ENCODE measurements around the gene CDH23.

The CDH23 gene

GRCh38 chr10:71607082-71607443 is 210.3 kb downstream of the CDH23 start:
- H2AFZ ChIP-seq (ENCODE audit: low read length) = no peak overlapping the region
- no peaks in the 10 kb centered on the region for H3F3A ChIP-seq (ENCODE audit: low read depth)
- no peaks in the 10 kb centered on the region for H3K36me3 ChIP-seq (ENCODE audit: insufficient read depth, low read length)
- H3K9me3 ChIP-seq (ENCODE audit: insufficient read depth, low read depth, low read length) = no peaks in the 10 kb centered on the region
- no peaks in the 10 kb centered on the region for H3K27me3 ChIP-seq (ENCODE audit: insufficient read depth, low read length, poor library complexity, severe bottlenecking)
- H4K20me1 ChIP-seq (ENCODE audit: insufficient read depth, low read length, poor library complexity, severe bottlenecking) = no peaks in the 10 kb centered on the region
- no peak for TF ChIP-seq EZH2phosphoT487 (IDR thresholded peaks at IDR 0.05; ENCODE audit: borderline replicate concordance)
- TF ChIP-seq CTCF (conservative IDR thresholded peaks at IDR 0.05; ENCODE audit: low read length) = no peak
- H3K9ac ChIP-seq (ENCODE audit: low read depth, low read length, poor library complexity, severe bottlenecking) = no peak overlapping the region
- no peaks in the 10 kb centered on the region for H3K9me2 ChIP-seq (replicated peaks; ENCODE audit: low read depth, low read length)
- H3K79me2 ChIP-seq (ENCODE audit: insufficient read depth, low read length) = no peaks in the 10 kb centered on the region
- no peaks in the 10 kb centered on the region for H3K4me1 ChIP-seq (ENCODE audit: insufficient read depth, low read length, poor library complexity, severe bottlenecking)
- H3K4me3 ChIP-seq (ENCODE audit: low read length, poor library complexity, severe bottlenecking) = no peak overlapping the region
- no peak overlapping the region for H3K4me2 ChIP-seq (ENCODE audit: low read depth, low read length, poor library complexity, severe bottlenecking)

- H3K27me3 ChIP-seq (ENCODE audit: insufficient read depth, low read length, poor library complexity, severe bottlenecking) = no peaks in the 10 kb centered on the region
- H3K79me2 ChIP-seq (ENCODE audit: insufficient read depth, low read length) = no peaks in the 10 kb centered on the region
- H3K4me1 ChIP-seq (ENCODE audit: insufficient read depth, low read length, poor library complexity, severe bottlenecking) = no peaks in the 10 kb centered on the region
- H3K4me2 ChIP-seq (ENCODE audit: low read depth, low read length, poor library complexity, severe bottlenecking) = no peak overlapping the region
- TF ChIP-seq CTCF (conservative IDR thresholded peaks at IDR 0.05; ENCODE audit: low read length) (peak; percentile 91), EZH2phosphoT487 (IDR thresholded peaks at IDR 0.05; ENCODE audit: borderline replicate concordance) (no peak)
- H3K36me3 ChIP-seq (ENCODE audit: insufficient read depth, low read length) = no peaks in the 10 kb centered on the region
- no peak overlapping the region for H2AFZ ChIP-seq (ENCODE audit: low read length)
- no peaks in the 10 kb centered on the region for H4K20me1 ChIP-seq (ENCODE audit: insufficient read depth, low read length, poor library complexity, severe bottlenecking)
- no peaks in the 10 kb centered on the region for H3K9me2 ChIP-seq (replicated peaks; ENCODE audit: low read depth, low read length)
- no peak overlapping the region for H3K4me3 ChIP-seq (ENCODE audit: low read length, poor library complexity, severe bottlenecking)
- no peaks in the 10 kb centered on the region for H3F3A ChIP-seq (ENCODE audit: low read depth)
- H3K9me3 ChIP-seq (ENCODE audit: insufficient read depth, low read depth, low read length) = no peaks in the 10 kb centered on the region
- H3K9ac ChIP-seq (ENCODE audit: low read depth, low read length, poor library complexity, severe bottlenecking) = no peak overlapping the region
Measured at GRCh38 chr10:71608819-71609768, 212.4 kb downstream of the CDH23 start.

GRCh38 chr10:71610651-71611050 is 213.9 kb downstream of the CDH23 start:
- H3K27me3 ChIP-seq (ENCODE audit: insufficient read depth, low read length, poor library complexity, severe bottlenecking) = no peaks in the 10 kb centered on the region
- no peak overlapping the region for H2AFZ ChIP-seq (ENCODE audit: low read length)
- no peaks in the 10 kb centered on the region for H3K9me3 ChIP-seq (ENCODE audit: insufficient read depth, low read depth, low read length)
- H3K4me2 ChIP-seq (ENCODE audit: low read depth, low read length, poor library complexity, severe bottlenecking) = no peak overlapping the region
- no peak for TF ChIP-seq EZH2phosphoT487 (IDR thresholded peaks at IDR 0.05; ENCODE audit: borderline replicate concordance)
- TF ChIP-seq CTCF (conservative IDR thresholded peaks at IDR 0.05; ENCODE audit: low read length) = no peak
- no peak overlapping the region for H3K9ac ChIP-seq (ENCODE audit: low read depth, low read length, poor library complexity, severe bottlenecking)
- no peaks in the 10 kb centered on the region for H4K20me1 ChIP-seq (ENCODE audit: insufficient read depth, low read length, poor library complexity, severe bottlenecking)
- H3K79me2 ChIP-seq (ENCODE audit: insufficient read depth, low read length) = no peaks in the 10 kb centered on the region
- no peaks in the 10 kb centered on the region for H3K36me3 ChIP-seq (ENCODE audit: insufficient read depth, low read length)
- no peaks in the 10 kb centered on the region for H3K9me2 ChIP-seq (replicated peaks; ENCODE audit: low read depth, low read length)
- H3K4me3 ChIP-seq (ENCODE audit: low read length, poor library complexity, severe bottlenecking) = no peak overlapping the region
- H3F3A ChIP-seq (ENCODE audit: low read depth) = no peaks in the 10 kb centered on the region
- no peaks in the 10 kb centered on the region for H3K4me1 ChIP-seq (ENCODE audit: insufficient read depth, low read length, poor library complexity, severe bottlenecking)

All from Loucy (cell line).